ENCODE measurements around the gene SEC14L5.

SEC14L5 gene

DNA sequence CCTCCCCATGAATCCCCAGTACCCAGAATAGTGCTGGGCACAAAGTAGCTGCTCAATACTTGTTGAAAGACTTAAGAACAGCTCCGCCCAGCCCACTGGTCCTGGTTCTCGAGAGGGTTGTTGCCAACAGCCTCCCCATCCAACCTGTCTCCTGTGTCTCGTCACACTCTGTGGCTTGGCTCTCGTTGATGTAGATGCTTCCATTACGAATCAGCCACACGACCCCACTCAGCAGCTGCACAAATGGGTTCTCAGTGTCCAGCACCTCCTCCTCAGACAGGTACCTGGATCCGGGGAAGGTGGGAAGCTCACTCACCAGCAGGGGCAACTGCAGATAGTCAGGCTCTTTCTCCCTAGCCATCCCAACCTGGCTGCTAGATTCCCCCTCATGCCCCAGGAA lies 73.5 kb downstream of the SEC14L5 start:
- Histone ChIP-seq H3K4me3 (ENCODE audit: low read depth, low read length) (no peak overlapping the region), H3K27ac (ENCODE audit: low read depth, low read length) (no peak overlapping the region), H3K9ac (ENCODE audit: low read depth, low read length) (no peak overlapping the region), H3K27me3 (ENCODE audit: control insufficient read depth, insufficient read depth, low read length) (peaks cover 7% of the 10 kb centered on the region), H3K36me3 (ENCODE audit: control insufficient read depth, insufficient read depth, low read length) (0 out of 2 replicates have a peak, but pooled peaks cover 6% of the 10 kb centered on the region), H3K4me1 (ENCODE audit: control insufficient read depth, insufficient read depth, low read length) (peaks cover 13% of the 10 kb centered on the region), H3K9me3 (ENCODE audit: control insufficient read depth, insufficient read depth, low read length) (no peaks in the 10 kb centered on the region)

DNA sequence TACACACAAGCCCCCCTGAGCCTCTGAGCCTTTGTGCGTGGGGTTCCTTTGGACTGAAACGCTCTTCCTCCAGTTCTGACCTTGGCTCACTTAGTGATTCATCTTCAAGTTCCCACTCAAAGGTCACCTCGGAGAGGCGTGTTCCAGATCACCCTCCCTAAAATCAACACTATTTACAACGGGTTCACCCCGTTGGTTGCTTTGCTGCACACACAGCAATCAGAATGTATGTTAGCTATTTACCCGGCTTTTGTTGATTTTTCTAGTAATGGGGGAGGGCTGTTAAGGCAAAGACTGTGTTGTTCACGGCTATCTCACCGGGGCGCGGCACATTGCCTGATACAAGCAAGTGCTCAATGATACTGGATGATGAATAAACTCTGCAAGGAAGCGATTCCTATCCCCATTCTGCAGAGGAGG lies 74.6 kb downstream of the SEC14L5 start:
- Histone ChIP-seq H3K27me3 (ENCODE audit: control insufficient read depth, insufficient read depth, low read length) (peaks cover 7% of the 10 kb centered on the region), H3K9me3 (ENCODE audit: control insufficient read depth, insufficient read depth, low read length) (no peaks in the 10 kb centered on the region), H3K27ac (ENCODE audit: low read depth, low read length) (no peak overlapping the region), H3K9ac (ENCODE audit: low read depth, low read length) (peak overlapping the region; percentile 74; the same call in 1 of the 2 replicates), H3K36me3 (ENCODE audit: control insufficient read depth, insufficient read depth, low read length) (0 out of 2 replicates have a peak, but pooled peaks cover 3% of the 10 kb centered on the region), H3K4me1 (ENCODE audit: control insufficient read depth, insufficient read depth, low read length) (peaks cover 20% of the 10 kb centered on the region), H3K4me3 (ENCODE audit: low read depth, low read length) (peak overlapping the region; percentile 87)

- H3K9me3 ChIP-seq (ENCODE audit: control insufficient read depth, insufficient read depth, low read length) = no peaks in the 10 kb centered on the region
- H3K4me1 ChIP-seq (ENCODE audit: control insufficient read depth, insufficient read depth, low read length) = peaks cover 20% of the 10 kb centered on the region
- 0 out of 2 replicates have a peak, but pooled peaks cover 3% of the 10 kb centered on the region for H3K36me3 ChIP-seq (ENCODE audit: control insufficient read depth, insufficient read depth, low read length)
- H3K9ac ChIP-seq (ENCODE audit: low read depth, low read length) = peak within 1 kb of the TSS; percentile 74
- H3K27me3 ChIP-seq (ENCODE audit: control insufficient read depth, insufficient read depth, low read length) = peaks cover 7% of the 10 kb centered on the region
- H3K27ac ChIP-seq (ENCODE audit: low read depth, low read length) = peak within 1 kb of the TSS; percentile 49
- peak within 1 kb of the TSS; percentile 87 for H3K4me3 ChIP-seq (ENCODE audit: low read depth, low read length)
Measured at GRCh38 chr16:5033256-5034166, 75.4 kb downstream of the SEC14L5 start, which contains the start of gene NAGPA. Gene NAGPA, minus strand, starts transcription at chr16:5033935. Its CDS starts 21 bp downstream, at chr16:5033914.

DNA sequence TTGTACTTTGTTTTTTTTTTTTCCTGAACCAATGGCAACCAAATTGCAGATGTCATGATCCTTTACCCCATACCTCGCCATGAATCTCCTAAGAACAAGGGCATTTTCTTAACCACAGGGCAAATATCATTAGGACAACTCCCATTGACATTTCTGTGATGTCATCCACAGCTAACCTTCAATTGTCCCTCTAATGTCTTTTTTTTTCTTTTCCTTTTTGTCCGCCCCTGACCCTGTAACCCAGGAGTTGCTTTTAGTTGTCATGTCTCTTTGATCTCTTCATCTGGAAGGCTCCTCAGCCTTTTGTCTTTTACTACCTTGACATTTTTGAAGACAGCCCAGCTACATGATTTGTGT lies 76.0 kb downstream of the SEC14L5 start:
- peak overlapping the region; percentile 49 for H3K9ac ChIP-seq (ENCODE audit: low read depth, low read length)
- peak overlapping the region; percentile 49 for H3K27ac ChIP-seq (ENCODE audit: low read depth, low read length)
- H3K9me3 ChIP-seq (ENCODE audit: control insufficient read depth, insufficient read depth, low read length) = no peaks in the 10 kb centered on the region
- H3K4me1 ChIP-seq (ENCODE audit: control insufficient read depth, insufficient read depth, low read length) = peaks cover 20% of the 10 kb centered on the region
- H3K36me3 ChIP-seq (ENCODE audit: control insufficient read depth, insufficient read depth, low read length) = 0 out of 2 replicates have a peak, but pooled peaks cover 3% of the 10 kb centered on the region
- peaks cover 7% of the 10 kb centered on the region for H3K27me3 ChIP-seq (ENCODE audit: control insufficient read depth, insufficient read depth, low read length)
- H3K4me3 ChIP-seq (ENCODE audit: low read depth, low read length) = peak overlapping the region; percentile 87

DNA sequence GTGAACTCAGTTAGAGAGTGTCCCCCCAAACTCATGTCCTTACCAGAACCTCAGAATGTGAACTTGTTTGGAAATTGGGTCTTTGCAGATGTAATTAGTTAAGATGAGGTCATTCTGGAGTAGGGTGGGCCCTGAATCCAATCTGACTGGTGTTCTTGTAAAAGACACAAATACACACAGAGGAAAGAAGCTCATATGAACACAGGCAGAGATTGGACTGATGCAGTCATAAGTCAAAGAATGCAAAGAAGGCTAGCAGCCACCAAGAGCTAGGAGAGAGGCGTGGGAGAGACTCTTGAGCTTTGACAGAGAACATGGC lies 77.7 kb downstream of the SEC14L5 start:
- peaks cover 20% of the 10 kb centered on the region for H3K4me1 ChIP-seq (ENCODE audit: control insufficient read depth, insufficient read depth, low read length)

GRCh38 chr16:5036228-5037156 lies 78.4 kb downstream of the SEC14L5 start:
- Histone ChIP-seq H3K9ac (ENCODE audit: low read depth, low read length) (no peak overlapping the region), H3K27ac (ENCODE audit: low read depth, low read length) (peak overlapping the region; percentile 83), H3K36me3 (ENCODE audit: control insufficient read depth, insufficient read depth, low read length) (no peaks in the 10 kb centered on the region), H3K9me3 (ENCODE audit: control insufficient read depth, insufficient read depth, low read length) (no peaks in the 10 kb centered on the region), H3K4me3 (ENCODE audit: low read depth, low read length) (no peak overlapping the region), H3K4me1 (ENCODE audit: control insufficient read depth, insufficient read depth, low read length) (peaks cover 20% of the 10 kb centered on the region), H3K27me3 (ENCODE audit: control insufficient read depth, insufficient read depth, low read length) (peaks cover 7% of the 10 kb centered on the region)

More for the DNA sequence above, 77.7 kb downstream of the SEC14L5 start:
- Histone ChIP-seq H3K36me3 (ENCODE audit: control insufficient read depth, insufficient read depth, low read length) (no peaks in the 10 kb centered on the region), H3K27me3 (ENCODE audit: control insufficient read depth, insufficient read depth, low read length) (peaks cover 7% of the 10 kb centered on the region), H3K9ac (ENCODE audit: low read depth, low read length) (no peak overlapping the region), H3K4me3 (ENCODE audit: low read depth, low read length) (no peak overlapping the region), H3K27ac (ENCODE audit: low read depth, low read length) (peak overlapping the region; percentile 83), H3K9me3 (ENCODE audit: control insufficient read depth, insufficient read depth, low read length) (no peaks in the 10 kb centered on the region)

- Histone ChIP-seq H3K4me1 (ENCODE audit: control insufficient read depth, insufficient read depth, low read length) (peaks cover 20% of the 10 kb centered on the region), H3K27ac (ENCODE audit: low read depth, low read length) (no peak overlapping the region), H3K27me3 (ENCODE audit: control insufficient read depth, insufficient read depth, low read length) (no peaks in the 10 kb centered on the region), H3K4me3 (ENCODE audit: low read depth, low read length) (no peak overlapping the region), H3K36me3 (ENCODE audit: control insufficient read depth, insufficient read depth, low read length) (no peaks in the 10 kb centered on the region), H3K9me3 (ENCODE audit: control insufficient read depth, insufficient read depth, low read length) (no peaks in the 10 kb centered on the region), H3K9ac (ENCODE audit: low read depth, low read length) (no peak overlapping the region)
Measured at GRCh38 chr16:5040451-5040850, 82.3 kb downstream of the SEC14L5 start.

- Histone ChIP-seq H3K4me1 (ENCODE audit: control insufficient read depth, insufficient read depth, low read length) (peaks cover 11% of the 10 kb centered on the region), H3K9me3 (ENCODE audit: control insufficient read depth, insufficient read depth, low read length) (no peaks in the 10 kb centered on the region), H3K27me3 (ENCODE audit: control insufficient read depth, insufficient read depth, low read length) (no peaks in the 10 kb centered on the region), H3K4me3 (ENCODE audit: low read depth, low read length) (no peak overlapping the region), H3K27ac (ENCODE audit: low read depth, low read length) (no peak overlapping the region), H3K9ac (ENCODE audit: low read depth, low read length) (no peak overlapping the region), H3K36me3 (ENCODE audit: control insufficient read depth, insufficient read depth, low read length) (no peaks in the 10 kb centered on the region)
Measured at GRCh38 chr16:5041600-5042133, 83.5 kb downstream of the SEC14L5 start.

DNA sequence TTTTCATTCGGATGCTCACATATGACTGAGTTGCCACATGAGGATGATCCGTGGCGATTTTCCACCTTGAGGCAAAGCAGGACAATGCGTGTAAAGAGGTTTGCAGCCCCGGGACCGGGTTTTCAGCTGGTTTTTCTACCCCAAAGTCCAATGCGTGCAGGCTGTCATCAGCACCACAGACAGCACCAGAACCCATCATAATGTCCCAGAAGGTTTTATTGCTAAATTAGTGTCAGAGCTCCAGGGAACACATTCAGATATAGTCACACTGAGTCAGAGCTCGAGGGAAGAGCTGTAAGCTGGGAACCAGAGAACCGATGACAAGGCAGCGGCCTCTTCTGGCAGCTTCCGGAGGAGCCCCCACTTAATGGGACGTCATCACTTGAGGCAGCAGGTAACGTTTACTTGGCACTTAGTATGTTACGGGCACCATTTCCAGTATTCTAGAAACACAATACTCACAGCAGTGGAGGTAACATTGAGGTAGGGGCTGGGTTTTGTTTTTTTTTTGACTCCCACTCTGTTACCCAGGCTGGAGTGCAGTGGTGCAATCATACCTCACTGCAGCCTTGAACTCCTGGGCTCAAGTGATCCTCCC lies 84.5 kb downstream of the SEC14L5 start:
- H3K36me3 ChIP-seq (ENCODE audit: control insufficient read depth, insufficient read depth, low read length) = no peaks in the 10 kb centered on the region
- H3K4me1 ChIP-seq (ENCODE audit: control insufficient read depth, insufficient read depth, low read length) = peaks cover 5% of the 10 kb centered on the region; the same call in 1 of the 2 replicates
- H3K4me3 ChIP-seq (ENCODE audit: low read depth, low read length) = no peak overlapping the region
- H3K9ac ChIP-seq (ENCODE audit: low read depth, low read length) = no peak overlapping the region
- H3K27ac ChIP-seq (ENCODE audit: low read depth, low read length) = no peak overlapping the region
- H3K9me3 ChIP-seq (ENCODE audit: control insufficient read depth, insufficient read depth, low read length) = no peaks in the 10 kb centered on the region
- no peaks in the 10 kb centered on the region for H3K27me3 ChIP-seq (ENCODE audit: control insufficient read depth, insufficient read depth, low read length)

DNA sequence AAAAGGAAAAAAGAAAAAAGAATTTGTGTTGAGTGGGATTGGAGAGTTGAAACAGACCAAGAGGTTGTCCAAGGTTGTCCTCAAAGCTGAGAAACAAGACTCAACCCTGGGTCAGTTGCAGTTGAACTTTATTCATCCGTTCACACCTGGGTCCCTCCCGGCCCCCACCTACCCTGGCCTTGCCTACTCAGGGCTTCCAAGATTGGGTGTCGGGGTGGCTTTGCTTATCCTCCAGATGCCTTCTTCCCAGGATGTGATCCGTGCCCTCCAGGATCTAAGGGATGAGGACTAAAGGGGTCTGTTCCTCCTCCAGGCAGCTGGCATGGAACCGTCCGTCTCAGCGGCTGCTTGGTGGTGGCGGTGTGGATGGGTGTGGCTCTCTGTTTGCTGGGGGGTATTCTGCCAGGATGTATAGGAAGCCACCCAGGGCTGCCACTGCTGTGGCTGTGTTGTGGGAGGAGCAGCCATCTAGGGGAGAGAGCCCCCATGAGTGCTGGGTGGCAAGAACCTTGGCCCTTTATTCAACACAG lies 85.9 kb downstream of the SEC14L5 start:
- Histone ChIP-seq H3K9me3 (ENCODE audit: control insufficient read depth, insufficient read depth, low read length) (no peaks in the 10 kb centered on the region), H3K36me3 (ENCODE audit: control insufficient read depth, insufficient read depth, low read length) (no peaks in the 10 kb centered on the region), H3K9ac (ENCODE audit: low read depth, low read length) (no peak overlapping the region), H3K4me1 (ENCODE audit: control insufficient read depth, insufficient read depth, low read length) (peaks cover 5% of the 10 kb centered on the region; the same call in 1 of the 2 replicates), H3K27me3 (ENCODE audit: control insufficient read depth, insufficient read depth, low read length) (no peaks in the 10 kb centered on the region), H3K4me3 (ENCODE audit: low read depth, low read length) (no peak overlapping the region), H3K27ac (ENCODE audit: low read depth, low read length) (no peak overlapping the region)

All from HUES48 (cell line).